Superior temporal gyrus (tissue), 1 donor: ENCODE measurements around the gene DUOXA1.
"Not testable (repeated sequence)": the region's sequence is repeated elsewhere in the genome, so short reads cannot be mapped to it uniquely, and the experiment has no call there.

Experiments
- DNase-seq: peaks from one replicate; pipeline ENCODE4 v3.0.0-alpha.2; 2016; ENCODE audit errors: extremely low spot score

The DUOXA1 gene

DNA sequence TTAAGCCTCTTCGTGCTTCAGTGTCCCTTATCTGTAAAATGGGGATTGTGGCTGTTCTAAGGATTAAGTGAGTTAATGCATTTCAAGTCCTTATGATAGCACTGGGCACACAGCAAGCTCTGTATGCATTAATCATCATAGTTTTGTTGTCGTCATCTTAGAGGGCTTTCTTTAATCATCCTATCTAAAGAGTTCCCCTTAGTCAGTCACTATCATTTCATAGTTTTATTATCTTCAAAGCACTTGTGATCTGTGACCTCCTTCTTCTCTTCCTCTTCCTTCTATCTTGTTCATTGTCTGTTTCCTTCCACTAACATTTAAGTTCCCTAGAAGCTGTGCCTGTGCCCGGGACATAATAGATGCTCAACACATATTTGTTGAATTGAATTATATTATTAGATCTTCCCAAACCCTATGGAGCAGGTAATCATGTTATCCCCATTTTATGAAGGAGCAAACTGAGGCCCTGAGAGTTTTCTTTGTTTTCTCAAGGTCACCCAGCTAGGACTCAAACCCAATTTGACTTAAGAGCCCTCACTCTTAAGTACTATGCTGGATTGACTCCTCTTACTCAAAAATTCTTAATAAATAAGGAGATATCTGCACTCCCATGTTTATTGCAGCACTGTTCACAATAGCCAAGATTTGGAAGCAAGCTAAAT, 39.8 kb downstream of the DUOXA1 start:
- DNase-seq = no peak

DNA sequence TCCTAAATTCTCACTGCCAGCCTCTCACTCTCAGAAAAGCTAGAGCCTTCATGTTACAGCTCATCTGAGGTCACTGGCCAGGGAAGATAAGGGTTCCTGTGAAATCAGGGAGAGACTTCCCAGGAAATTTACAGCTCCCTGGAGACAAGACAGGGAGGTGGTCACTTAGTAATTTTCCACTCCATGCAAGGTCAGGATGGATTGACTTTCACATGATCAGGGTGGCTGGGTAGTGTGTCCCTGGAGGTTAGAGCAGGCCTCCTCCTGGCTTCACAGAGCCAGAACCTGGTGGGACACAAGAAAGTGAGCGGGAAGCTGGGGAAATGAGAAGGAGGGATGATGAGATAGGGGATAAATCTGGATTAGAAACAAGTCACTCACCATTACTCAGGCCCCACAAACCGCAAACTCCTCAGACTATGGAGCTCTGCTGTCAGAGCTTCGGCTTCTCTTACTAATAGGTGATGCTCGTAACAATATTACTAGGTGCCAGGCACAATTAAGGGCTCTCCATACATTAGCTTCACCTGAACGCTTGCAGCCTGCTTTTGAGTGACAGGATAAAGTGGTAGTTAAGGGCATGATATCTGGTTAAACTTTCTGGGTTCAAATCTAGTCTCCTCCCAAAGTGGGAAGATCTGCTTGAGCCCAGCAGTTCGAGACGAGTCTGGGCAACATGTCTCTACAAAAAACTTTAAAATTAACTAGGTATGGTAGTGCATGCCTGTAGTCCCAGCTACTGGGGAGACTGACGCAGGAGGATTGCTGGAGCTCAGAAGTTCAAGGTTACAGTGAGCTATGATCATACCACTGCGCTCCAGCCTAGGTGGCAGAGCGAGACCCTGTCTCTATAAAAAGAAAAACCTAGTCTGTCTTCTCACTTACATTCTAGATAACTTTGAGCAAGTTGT, 40.6 kb downstream of the DUOXA1 start:
- no peak for DNase-seq

DNA sequence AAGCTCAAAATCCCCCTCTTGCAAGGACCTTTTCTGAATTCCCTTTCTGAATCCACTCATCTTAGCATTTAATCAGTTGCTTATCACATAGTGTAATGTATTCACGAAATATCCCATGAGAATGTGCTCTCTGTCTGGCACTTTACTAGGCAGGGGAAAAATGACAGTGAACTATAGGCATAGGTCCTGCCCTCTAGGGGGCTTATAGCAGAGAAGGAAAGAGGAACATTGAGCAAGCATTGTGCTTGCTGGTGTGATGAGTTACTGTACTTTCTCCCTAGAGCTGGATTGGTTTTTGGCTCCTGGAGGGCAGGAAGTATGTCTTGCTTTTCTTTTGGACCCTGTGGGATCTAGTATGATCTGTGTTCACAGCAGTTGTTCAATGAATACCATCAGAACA, 42.2 kb downstream of the DUOXA1 start:
- DNase-seq = no peak

DNA sequence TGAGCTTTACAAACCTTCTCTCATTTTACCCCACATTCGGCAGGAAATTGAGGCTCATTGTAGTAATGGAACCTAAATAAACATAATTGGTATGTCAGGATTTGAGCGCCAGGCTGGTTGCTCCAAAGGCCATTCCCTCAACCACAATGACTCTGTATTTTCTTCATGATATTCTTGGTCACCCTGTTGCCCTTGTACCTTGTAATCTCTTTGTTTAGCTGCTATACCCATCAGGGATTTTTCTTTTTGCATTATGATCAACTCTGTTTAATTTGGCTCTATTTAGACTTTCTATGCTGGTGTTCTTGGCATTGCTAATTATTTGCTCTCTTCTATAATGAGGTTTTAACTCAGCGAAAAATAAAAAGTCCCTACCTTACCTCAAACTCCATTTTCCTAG, 45.5 kb downstream of the DUOXA1 start:
- no peak for DNase-seq

DNA sequence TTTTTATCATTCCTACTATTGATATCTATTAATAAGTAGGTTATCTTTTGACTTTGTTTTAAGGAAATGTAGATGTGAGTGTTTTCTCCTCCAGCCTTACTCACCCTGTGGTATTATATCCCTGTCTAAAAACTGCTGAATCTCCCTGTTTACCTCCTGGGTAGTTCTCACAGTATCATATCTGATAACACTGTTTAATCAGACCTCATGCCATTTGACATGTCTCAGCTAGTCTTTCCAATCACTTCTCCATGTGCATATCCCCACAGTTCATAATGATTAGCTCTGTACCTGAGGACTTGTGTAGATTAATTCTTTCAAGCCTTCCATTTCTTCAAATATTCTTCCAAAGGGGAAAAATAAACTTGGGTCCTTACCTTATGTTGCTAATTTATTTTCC, 46.5 kb downstream of the DUOXA1 start:
- no peak for DNase-seq

DNA sequence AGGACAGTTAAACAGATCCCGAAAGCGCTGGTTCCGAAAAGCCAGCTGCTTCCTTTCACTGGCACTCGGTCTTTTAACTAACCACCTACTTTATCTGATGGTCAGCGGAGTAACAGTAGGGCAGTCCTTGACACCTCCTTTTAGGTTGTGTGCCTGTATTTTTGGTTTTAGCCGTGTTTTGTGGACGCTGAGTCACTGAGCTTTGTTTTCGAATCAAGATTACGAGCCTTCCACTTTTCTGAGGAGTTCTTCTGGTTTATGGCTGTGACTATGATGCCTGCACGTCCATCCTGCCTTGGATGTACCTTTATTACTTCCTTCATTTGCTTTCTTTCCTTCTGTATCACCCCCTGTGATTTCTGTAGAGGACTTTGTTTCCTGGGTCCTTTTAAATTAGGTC, 47.3 kb downstream of the DUOXA1 start:
- DNase-seq = not testable (repeated sequence)

DNA sequence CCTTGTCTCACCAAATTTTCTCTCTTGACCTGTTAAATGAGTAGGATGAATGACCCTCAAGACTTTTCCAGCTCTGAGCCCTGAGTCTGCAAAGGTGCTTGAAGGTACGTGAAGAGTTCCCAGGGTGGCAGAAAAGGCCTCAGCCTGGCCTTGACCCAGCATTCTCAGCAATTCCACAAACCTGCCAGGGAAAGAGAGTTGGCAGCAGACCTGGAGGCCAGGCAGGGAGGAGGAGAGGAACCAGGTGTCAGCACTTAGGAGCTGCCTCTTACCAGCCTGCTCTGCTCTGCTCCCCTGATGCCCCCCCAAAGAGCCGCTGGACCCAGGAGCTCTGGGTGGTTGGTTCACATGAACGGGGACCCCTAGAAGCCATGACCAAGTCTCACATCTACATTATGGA, 49.1 kb downstream of the DUOXA1 start:
- DNase-seq = not testable (repeated sequence)

DNA sequence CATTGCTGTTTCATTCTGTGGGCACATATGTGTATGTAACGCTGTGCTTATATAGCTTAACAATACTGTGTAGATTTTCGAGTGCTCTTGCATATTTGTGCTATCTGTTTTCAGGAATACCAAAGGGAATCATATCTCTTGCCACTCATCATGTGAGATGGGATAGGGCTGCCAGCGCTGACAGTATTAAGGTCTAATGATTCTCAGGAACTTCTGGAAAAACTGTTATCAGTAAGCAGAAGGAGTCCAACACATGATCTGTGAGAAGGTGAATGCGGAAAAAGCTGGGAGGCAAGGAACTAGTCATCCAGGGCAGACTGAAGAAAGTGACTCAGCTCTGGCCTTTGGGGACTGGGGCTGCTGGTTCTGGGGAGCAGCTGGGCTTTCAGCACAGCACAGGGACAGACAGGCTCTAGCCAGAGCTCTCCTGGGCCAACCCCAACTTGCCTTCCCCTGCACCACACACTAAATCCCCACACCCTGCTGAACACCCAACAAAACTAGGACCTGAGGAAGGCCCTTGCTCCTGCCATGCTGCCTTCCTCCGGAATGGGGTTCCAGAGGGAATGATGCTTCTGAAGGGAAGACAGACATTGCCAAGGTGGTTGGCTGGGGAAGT, 49.9 kb downstream of the DUOXA1 start:
- DNase-seq = not testable (repeated sequence)

DNA sequence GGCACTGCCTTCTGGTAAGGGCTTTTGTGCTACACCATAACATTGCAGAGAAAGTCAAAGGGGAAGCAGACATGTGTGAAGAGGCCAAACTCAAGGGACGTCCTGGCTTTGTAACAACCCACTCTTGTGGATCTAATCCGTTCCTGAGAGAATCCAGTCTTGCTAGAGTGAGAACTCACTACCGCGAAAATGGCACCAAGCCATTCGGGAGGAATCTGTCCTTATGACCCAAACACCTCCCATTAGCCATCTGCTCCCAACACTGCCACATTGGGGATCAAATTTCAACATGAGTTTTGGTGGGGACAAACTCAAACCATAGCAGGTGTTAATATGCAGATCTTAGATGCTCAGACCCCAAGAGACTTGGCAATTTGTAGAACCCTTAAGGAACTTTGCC, 50.5 kb downstream of the DUOXA1 start:
- DNase-seq = not testable (repeated sequence)

DNA sequence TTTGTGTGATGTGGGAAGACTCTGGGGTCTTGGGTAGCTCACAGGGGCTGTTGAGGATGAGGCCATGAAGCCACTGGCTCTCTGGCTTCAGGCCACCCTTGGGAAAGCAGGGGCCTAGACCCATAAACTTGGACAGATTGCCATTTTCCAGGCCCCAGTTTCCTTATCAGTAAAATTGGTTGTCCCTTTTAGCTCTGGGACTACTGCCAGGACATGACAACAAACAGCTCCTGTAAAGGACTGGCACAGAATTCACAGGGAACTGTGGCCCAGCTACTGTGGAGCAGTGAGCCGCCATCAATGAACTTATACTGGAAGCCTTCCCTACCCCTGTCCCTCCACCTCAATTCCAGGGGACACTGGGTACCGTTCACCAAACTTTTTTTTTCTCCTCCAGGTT, 52.3 kb downstream of the DUOXA1 start:
- DNase-seq = not testable (repeated sequence)

DNA sequence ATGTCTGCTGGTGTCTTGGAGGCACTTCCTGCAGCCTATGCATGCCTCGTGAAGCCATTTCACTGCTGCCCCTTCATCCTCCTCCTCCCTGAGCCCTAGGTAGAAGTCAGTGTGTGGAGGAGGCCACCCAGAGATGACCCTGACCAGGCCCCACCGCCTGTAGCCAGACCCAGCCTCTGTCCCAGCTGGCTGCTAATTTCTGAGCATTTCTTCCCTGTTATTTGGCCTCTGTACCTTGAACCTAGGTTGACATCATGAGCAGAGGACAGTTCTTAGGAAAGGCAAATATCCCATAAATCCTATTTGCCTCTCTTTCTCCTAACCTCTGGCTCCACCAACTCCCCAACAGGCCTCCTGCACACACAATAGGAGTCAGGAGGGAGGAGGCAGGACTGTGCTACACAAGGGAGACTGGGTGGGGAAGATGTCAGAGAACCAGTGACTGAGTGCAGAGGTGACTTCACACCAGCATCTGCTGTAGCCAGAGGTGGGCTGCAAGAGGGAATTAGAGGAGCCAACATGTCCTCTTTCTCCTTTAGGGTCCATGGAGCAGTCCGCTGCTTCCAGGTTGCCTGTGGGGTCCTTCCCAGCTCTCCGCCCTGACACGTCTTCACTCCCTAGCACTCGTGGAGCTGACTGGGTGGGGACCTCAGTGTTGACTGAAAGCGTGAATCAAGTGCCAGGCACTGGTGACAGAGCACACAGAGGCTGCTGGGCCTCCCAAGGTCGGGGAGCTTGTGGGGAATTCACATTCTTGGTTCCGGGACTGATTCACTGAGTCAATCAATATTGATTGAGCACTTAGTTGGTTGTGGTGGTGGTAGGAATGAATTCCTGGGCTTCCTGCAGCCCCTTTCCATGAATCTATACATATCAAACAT, 54.0 kb downstream of the DUOXA1 start:
- not testable (repeated sequence) for DNase-seq

DNA sequence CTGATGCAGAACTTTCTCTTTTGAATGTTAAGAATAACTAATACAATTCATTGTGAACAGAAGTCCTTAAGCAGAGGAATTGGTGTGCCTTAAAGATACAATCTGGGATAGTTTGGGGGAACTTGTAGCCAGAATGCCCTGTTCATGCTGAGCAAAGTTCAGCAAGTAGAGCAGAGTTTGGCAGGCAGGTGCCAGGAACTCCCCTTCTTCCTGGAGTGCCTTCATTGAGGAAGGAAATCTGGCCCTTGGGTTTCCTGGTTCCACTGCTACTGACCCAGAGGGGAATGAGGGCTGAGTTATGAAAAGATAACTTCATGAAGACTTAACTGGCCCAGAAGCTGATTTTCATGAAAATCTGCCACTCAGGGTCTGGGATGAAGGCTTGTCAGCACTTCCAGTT, 56.1 kb downstream of the DUOXA1 start:
- not testable (repeated sequence) for DNase-seq

DNA sequence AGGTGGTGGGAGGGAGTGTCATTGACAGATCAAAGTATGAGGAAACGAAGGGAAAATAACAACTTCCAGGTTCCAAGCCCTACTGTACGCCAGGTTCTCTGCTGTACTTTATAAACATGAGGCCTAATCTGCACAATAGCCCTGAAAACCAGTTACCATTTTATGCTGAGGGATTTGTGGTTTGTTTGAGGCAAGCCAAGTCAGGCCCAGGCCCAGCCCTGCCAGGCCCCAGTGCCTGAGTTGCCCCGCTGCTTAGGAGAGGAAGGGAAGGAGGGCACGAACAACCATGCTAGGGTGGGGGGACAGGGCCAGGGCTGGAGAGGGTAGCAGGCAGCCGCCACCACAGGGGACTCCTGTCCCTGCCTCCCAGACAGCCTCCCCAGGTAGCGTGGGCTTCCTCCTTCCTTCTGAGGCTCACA, 59.7 kb downstream of the DUOXA1 start:
- DNase-seq = not testable (repeated sequence)
